Nephron (organoid): Measurements from ENCODE around the gene STX16.

ENCODE experiments used
- H3K27ac Mint-ChIP-seq, 3 experiments: 2 replicates each; pipeline ENCODE4 v1.8.0; 2020; ENCODE audit warnings: mixed read lengths in 3 of 3, mild to moderate bottlenecking in 2 of 3, moderate library complexity in 1 of 3
- H3K27me3 Mint-ChIP-seq: 2 replicates; pipeline ENCODE4 v1.8.0; 2021; ENCODE audit warnings: low read depth, mild to moderate bottlenecking, moderate library complexity, mixed read lengths
- H3K36me3 Mint-ChIP-seq: 2 replicates; pipeline ENCODE4 v1.8.0; 2020; ENCODE audit warnings: low read depth, mixed read lengths
- H3K4me1 Mint-ChIP-seq: 2 replicates; pipeline ENCODE4 v1.8.0; 2020; ENCODE audit warnings: mixed read lengths
- H3K4me3 Mint-ChIP-seq, 3 experiments: 2 replicates each; pipeline ENCODE4 v1.8.0; 2020; ENCODE audit warnings: mild to moderate bottlenecking in 3 of 3, mixed read lengths in 3 of 3, moderate library complexity in 2 of 3
- H3K9me3 Mint-ChIP-seq: 2 replicates; pipeline ENCODE4 v1.8.0; 2020; ENCODE audit warnings: mixed read lengths
- CTCF ChIP-seq, 3 experiments: fragments of 200-600 bp; sonication (generic); IDR thresholded peaks; one replicate each; pipeline ENCODE4 v1.5.0; 2021; ENCODE audit warnings: antibody characterized with exemption in 3 of 3; ENCODE audit not compliant: unreplicated experiment in 3 of 3

STX16 gene

GRCh38 chr20:58657986-58658385 lies 6.9 kb downstream of the STX16 start:
- no peaks in the 10 kb centered on the region for H3K27me3 Mint-ChIP-seq
- H3K9me3 Mint-ChIP-seq: no peaks in the 10 kb centered on the region
- no peak for TF ChIP-seq CTCF (IDR thresholded peaks at IDR 0.05; ENCODE audit: unreplicated experiment in 3 of 3)
- H3K36me3 Mint-ChIP-seq: peaks cover 15% of the 10 kb centered on the region
- H3K4me3 Mint-ChIP-seq: peak overlapping the region in 2 of 3 experiments; percentile 52 to 73
- H3K4me1 Mint-ChIP-seq: peaks cover 74% of the 10 kb centered on the region
- H3K27ac Mint-ChIP-seq: no peak overlapping the region

- Mint-ChIP-seq H3K4me1 (peaks cover 73% of the 10 kb centered on the region), H3K27ac (no peak overlapping the region), H3K4me3 (peak overlapping the region; percentile 48 to 66 (median 58)), H3K9me3 (no peaks in the 10 kb centered on the region), H3K27me3 (no peaks in the 10 kb centered on the region), H3K36me3 (peaks cover 21% of the 10 kb centered on the region)
- TF ChIP-seq CTCF (IDR thresholded peaks at IDR 0.05; ENCODE audit: unreplicated experiment in 3 of 3): no peak
These were observed 7.7 kb downstream of the STX16 start for GRCh38 chr20:58658760-58659159.

- Mint-ChIP-seq H3K4me1 (peaks cover 82% of the 10 kb centered on the region), H3K36me3 (peaks cover 26% of the 10 kb centered on the region), H3K27ac (peak overlapping the region in 1 of 3 experiments; percentile 26), H3K27me3 (no peaks in the 10 kb centered on the region), H3K9me3 (no peaks in the 10 kb centered on the region), H3K4me3 (no peak overlapping the region)
- TF ChIP-seq CTCF (IDR thresholded peaks at IDR 0.05; ENCODE audit: unreplicated experiment in 3 of 3): no peak
These were observed 8.8 kb downstream of the STX16 start for GRCh38 chr20:58659841-58660240.

- no peak for TF ChIP-seq CTCF (IDR thresholded peaks at IDR 0.05; ENCODE audit: unreplicated experiment in 3 of 3)
These were observed 9.9 kb downstream of the STX16 start for GRCh38 chr20:58660855-58661597.

GRCh38 chr20:58661598-58662473 lies 10.8 kb downstream of the STX16 start:
- peaks cover 77% of the 10 kb centered on the region for H3K4me1 Mint-ChIP-seq
- no peak for TF ChIP-seq CTCF (IDR thresholded peaks at IDR 0.05; ENCODE audit: unreplicated experiment in 3 of 3)
- H3K4me3 Mint-ChIP-seq: peak overlapping the region in 1 of 3 experiments; percentile 9
- H3K9me3 Mint-ChIP-seq: no peaks in the 10 kb centered on the region
- peak overlapping the region in 2 of 3 experiments; percentile 74 to 75 for H3K27ac Mint-ChIP-seq
- no peaks in the 10 kb centered on the region for H3K27me3 Mint-ChIP-seq
- H3K36me3 Mint-ChIP-seq: peaks cover 31% of the 10 kb centered on the region

More at GRCh38 chr20:58660855-58661597, 9.9 kb downstream of the STX16 start:
- peak overlapping the region in 1 of 3 experiments; percentile 9 for H3K4me3 Mint-ChIP-seq
- H3K36me3 Mint-ChIP-seq: peaks cover 26% of the 10 kb centered on the region
- no peaks in the 10 kb centered on the region for H3K9me3 Mint-ChIP-seq
- H3K27me3 Mint-ChIP-seq: no peaks in the 10 kb centered on the region
- peak overlapping the region in 2 of 3 experiments; percentile 74 to 75 for H3K27ac Mint-ChIP-seq
- peaks cover 80% of the 10 kb centered on the region for H3K4me1 Mint-ChIP-seq
